Esophagus muscularis mucosa (tissue), 3 donors: ENCODE results near the gene HFM1.
"Not testable (repeated sequence)": the region's sequence is repeated elsewhere in the genome, so short reads cannot be mapped to it uniquely, and the experiment has no call there.

Source experiments
- POLR2AphosphoS5 ChIP-seq, 2 donors: sonication (generic); formaldehyde crosslinking; IDR thresholded peaks; one replicate each; pipeline ENCODE4 v1.6.1; 2017; ENCODE audit warnings: antibody characterized with exemption in 2 of 2
- TF ChIP-seq, protein P1 (sequence below), 3 experiments: fragments of 200-600 bp in 2 of 3; fragments of 450-650 bp in 1 of 3; sonication (generic) in 2 of 3; IDR thresholded peaks; one replicate each; pipeline ENCODE4 v1.5.1; 2017 to 2019; ENCODE audit warnings: antibody characterized with exemption in 3 of 3, mild to moderate bottlenecking in 2 of 3, moderate library complexity in 1 of 3

DNA sequence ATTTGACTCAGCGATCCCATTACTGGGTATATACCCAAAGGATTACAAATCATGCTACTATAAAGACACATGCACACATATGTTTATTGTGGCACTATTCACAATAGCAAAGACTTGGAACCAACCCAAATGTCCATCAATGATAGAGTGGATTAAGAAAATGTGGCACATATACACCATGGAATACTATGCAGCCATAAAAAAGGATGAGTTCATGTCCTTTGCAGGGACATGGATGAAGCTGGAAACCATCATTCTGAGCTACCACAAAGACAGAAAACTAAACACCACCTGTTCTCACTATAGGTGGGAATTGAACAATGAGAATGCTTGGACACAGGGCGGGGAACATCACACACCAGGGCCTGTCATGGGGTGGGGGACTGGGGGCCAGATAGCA is 43.1 kb upstream of the HFM1 start:
- TF ChIP-seq POLR2AphosphoS5 (IDR thresholded peaks at IDR 0.05): not testable (repeated sequence)
- TF ChIP-seq, protein P1, sequence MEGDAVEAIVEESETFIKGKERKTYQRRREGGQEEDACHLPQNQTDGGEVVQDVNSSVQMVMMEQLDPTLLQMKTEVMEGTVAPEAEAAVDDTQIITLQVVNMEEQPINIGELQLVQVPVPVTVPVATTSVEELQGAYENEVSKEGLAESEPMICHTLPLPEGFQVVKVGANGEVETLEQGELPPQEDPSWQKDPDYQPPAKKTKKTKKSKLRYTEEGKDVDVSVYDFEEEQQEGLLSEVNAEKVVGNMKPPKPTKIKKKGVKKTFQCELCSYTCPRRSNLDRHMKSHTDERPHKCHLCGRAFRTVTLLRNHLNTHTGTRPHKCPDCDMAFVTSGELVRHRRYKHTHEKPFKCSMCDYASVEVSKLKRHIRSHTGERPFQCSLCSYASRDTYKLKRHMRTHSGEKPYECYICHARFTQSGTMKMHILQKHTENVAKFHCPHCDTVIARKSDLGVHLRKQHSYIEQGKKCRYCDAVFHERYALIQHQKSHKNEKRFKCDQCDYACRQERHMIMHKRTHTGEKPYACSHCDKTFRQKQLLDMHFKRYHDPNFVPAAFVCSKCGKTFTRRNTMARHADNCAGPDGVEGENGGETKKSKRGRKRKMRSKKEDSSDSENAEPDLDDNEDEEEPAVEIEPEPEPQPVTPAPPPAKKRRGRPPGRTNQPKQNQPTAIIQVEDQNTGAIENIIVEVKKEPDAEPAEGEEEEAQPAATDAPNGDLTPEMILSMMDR (IDR thresholded peaks at IDR 0.05): not testable (repeated sequence)
